ENCODE data around the gene PUM1.

The PUM1 gene

GRCh38 chr1:30903343-30904034 is 162.0 kb downstream of the PUM1 start:
- no peak for DNase-seq

- DNase-seq, result no peak
These were observed 162.8 kb downstream of the PUM1 start for GRCh38 chr1:30902593-30903290.

- no peak for DNase-seq
These were observed 163.5 kb downstream of the PUM1 start for GRCh38 chr1:30901798-30902581.

GRCh38 chr1:30900931-30901560 is 164.5 kb downstream of the PUM1 start:
- no peak for DNase-seq

GRCh38 chr1:30900486-30900885 is 165.0 kb downstream of the PUM1 start:
- DNase-seq, result no peak

DNA sequence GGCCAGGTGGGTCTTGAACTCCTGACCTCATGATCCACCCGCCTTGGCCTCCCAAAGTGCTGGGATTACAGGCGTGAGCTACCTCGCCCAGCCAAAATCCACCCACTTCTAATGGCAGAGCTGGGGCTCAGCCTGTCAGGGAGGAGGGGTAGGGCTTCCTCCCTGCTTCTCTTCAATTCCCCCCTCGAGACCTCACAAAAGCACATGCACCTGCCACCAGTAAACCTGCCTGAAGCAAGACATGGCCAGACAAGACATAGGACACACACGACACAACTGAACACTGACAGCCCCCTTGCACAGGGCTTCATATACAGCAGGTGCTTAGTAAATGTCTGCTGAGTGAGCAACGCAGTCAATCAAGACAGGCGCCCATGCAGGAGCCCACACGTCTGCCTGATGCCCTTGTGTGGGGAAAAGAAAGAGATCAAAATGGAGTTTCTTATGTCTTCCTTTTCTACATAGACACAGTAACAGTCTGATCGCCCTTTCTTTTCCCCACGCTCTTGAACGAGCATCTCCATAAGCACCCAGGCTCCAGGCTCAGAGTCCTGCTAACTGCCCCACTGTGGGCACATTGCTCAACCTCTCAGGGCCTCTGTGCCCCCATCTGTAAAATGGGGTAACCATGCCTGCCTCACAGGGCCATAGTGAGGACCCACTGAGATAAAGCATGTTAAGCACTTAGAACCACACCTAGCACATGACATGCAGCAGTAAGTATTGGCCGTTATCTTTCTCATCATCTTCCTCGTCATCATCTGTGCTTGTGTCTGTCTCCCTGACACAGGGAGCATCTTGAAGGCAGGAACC is 165.7 kb downstream of the PUM1 start:
- no peak for DNase-seq

DNA sequence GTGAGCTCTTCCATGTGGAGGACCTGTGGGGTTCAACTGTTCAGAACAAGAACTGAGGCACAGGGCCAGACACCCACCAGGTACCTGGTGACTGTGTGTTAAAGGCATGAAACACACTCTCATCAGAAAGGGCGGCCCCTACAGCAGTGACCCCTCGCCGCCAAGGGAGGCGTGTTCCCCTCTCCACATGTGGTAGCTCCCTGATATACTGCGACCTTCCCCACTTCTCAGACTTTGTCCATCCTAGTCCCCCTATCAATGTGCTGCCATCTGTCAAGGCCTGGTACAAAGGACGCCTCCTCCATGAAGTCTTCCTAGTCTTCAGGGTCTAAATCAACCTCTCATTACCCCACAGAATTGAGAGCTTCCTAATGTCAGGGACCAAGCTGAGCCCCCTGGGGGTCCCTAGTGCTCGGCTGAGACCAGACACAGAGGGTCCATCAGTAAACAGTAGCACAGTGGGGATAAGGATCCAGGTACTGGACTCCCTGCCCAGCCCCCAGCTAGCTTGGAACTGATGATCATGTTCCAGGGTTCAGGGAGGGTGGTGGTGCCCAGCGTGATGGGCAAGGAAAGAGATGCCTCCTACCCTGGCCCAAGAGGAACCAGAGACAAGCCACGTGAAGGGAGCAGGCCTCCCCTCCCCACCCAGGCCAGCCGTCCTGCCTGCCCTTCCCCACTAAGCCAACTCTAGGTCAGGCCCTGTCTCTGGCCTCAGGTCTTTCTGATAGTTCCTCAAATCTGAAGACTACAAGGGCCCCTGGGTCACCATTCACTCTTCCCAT is 167.3 kb downstream of the PUM1 start:
- no peak for DNase-seq

DNA sequence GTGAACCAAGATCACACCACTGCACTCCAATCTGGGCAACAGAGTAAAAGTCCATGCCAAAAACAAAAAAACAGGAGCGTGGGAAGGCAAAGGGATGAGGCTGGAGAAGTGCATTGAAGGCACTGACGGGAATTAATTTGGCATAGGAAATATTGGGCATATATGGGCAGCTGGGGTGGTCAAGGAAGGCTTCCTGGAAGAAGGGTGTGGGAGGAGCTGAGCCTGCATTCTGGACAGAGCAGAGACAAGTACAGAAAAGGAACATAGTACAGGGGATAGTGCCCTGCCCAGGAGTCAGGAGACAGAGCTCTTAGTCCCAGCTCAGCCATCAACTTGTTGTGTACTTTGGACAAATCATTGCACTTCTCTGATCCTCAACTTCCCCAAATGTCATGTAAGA is 168.6 kb downstream of the PUM1 start:
- no peak for DNase-seq

DNA sequence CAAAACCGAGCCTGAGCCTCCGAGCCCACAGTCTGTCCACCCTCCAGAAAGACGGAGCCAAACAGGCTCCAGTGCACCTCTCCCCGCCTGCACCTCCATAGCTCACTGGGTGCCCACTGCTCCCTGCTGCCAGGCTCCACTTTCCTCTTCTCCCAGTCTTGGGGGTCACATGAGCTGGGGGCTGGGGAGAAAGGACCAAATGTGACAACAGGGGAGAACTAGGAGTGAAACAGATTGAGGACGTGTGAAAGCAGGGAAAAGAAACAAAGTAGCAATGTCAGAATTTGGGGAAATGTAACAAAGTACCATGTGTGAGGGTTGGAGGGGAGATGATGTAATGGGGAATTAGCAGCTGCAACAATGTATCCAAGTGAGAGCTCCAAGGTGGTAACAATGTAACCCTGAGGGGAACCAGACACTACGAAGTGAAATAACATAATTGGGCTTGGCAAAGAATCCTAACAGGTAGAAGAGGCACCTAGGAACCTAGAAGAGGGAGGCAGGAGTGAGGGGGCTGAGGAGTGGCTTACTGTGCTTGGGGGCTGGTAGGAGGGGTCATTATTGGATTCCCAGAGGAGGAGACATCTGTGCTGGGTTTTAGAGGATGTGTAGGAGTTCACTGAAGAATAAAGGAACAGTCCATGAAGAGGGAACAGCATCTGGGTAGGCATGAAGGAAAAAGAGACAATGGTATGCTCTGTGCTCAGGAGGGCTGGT is 169.4 kb downstream of the PUM1 start:
- no peak for DNase-seq

DNA sequence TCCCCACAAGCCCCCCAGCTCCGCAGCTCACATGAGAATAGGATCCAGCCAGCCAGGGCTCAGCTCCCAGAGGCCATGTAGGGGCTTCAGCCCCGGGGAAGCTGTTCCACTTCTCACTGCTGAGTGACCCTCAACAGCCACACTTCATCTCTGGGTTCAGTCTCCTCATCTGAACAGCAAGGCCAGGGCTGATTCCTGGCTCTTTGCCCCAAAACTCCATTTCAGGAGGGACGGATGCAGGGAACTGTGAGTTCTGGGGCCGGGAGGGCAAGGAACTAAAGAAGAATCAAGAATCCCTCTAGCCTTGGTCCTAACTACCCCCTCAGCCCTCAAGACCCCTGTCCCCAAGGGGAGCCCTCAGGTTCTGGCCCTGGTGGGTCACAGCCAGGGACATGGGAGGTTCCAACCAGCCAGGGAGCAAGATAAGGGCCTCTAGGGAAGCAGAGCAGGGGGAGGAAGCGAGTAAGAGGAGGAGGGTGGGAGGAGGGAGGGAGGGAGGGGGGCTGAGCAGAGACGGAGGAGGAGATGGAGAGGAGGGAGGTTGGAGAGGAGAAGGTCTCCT is 170.1 kb downstream of the PUM1 start:
- no peak for DNase-seq

DNA sequence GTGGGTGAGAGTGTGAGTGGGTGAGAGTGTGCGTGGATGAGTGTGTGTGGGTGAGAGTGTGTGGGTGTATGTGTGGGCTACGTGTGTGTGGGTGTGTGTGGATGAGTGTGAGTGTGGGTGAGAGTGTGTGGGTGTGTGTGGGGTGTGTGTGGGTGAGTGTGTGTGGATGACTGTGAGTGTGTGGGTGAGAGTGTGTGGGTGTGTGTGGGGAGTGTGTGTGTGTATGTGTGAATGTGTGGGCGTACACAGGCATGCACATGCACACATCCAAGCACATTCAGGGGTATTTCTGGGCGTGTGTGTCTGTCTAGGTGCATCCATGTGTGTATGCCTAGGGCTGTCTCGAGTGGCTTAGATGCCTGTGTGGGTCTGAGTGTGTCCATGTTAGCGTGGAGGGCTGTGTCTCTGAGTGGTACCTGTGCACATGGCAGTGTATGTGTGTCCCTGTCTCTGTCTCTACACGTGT is 171.0 kb downstream of the PUM1 start:
- no peak for DNase-seq

DNA sequence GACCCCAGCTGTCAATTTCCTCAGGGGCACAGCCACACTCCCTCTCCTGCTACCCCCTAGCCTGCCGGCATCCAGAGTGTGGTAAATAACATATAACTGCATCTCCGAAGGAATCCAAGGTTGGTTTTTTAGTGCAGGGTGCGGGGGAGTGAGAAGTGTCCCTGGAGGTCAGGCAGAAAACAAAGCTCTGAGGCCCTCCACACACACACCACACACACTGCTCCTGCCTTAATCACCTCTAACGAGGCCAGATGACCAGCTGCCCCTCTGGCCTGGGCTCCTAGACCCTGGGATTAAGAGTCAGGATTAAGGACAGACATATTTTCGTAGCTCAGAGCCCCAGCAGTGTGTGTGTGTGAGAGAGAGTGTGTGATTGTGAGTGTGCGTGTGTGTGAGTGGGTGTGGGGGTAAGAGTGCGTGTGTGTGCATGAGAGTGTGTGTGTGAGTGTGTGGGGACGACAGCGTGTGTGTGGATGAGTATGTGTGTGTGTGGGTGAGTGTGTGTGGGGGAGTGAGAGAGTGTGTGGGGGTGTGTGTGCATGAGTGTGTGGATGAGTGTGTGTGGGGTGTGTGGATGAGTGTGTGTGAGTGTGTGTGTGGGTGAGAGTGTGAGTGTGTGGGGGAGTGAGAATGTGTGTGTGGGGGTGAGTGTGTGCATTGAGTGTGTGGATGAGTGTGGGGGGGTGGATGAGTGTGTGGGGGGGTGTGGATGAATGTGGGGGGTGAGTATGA is 171.6 kb downstream of the PUM1 start:
- DNase-seq, result no peak

DNA sequence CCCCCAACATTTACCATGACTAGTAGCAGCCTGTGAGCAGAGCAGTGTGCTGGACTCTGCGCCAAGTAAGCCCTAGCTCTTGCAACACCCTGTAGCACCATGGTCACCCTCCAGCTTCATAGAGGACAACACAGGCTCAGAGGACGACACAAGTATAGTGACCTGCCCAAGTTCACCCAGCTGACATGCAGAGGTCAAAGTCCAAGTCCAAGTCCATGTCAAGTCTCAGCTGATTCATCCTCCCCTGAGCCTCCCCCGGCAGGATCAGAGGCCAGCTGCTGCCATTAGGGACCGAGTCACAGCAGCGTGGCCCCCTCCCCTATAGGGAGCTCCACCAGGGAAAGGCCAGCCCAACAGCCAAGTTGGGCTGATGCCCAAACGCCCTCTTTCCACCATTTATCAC is 172.8 kb downstream of the PUM1 start:
- DNase-seq, result no peak

DNA sequence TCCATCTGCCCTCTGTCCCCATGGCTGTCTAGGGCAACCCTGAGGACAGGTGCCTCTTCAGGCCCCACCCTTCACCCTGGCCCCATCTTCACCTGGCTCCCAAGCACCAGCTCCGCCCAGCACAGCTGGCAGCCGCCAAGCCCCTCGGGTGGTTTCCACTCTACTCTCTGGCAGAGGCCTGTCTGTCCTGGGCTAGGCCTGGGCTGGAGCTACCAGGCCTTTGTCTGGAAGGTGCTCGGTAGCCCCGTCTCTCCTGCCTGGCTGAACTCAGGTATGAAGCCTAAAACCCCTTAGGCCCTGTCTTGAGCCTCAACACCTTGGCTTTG is 174.3 kb downstream of the PUM1 start:
- DNase-seq, result no peak

- DNase-seq, result no peak
These were observed 174.9 kb downstream of the PUM1 start for GRCh38 chr1:30890502-30891226.

DNA sequence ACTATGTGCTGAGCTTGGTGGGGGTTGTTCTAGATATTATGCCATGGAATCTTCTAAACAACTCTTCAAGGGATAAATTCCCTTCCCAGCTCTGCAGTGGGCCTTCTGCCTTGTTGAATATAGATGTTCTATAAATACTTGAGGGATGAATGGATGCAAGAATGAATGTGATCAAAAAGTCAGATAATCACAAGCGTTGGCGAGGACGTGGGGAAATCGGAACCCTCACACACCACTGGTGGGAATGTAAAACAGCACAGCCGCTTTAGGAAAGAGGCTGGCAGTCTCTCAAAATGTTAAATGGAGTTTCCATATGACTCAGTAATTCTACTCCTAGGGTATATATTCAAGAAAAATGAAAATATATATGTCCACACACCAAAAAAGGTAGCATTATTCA is 176.0 kb downstream of the PUM1 start:
- no peak for DNase-seq

GRCh38 chr1:30888975-30889374 is 176.5 kb downstream of the PUM1 start:
- no peak for DNase-seq

DNA sequence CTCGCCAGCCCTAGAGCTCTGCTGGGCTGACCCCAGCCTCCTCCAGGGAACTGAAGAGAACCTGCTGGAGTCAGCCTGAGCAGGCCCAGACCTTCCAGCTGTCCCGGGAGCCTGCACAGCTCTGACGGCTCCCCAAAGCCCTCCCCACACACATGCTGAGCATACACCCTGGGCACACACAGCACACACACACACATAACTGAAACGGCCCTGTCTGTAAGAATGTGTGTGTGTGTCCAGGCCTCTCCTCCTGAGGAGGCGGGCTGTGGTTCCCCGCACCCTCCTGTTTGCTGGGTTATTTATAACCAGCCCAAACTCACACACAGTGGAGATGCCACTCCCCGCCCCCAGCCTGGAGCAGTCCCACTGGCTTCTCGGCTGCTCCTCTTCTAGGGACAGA is 177.1 kb downstream of the PUM1 start:
- DNase-seq, result no peak
